GM18519 (cell line): Measurements from ENCODE around the gene AUNIP.

ENCODE experiments used
- ATAC-seq: cut with Tn5 transposase; IDR thresholded peaks from one replicate; pipeline ENCODE4 v1.9.1; 2021; ENCODE audit warnings: mild to moderate bottlenecking, moderate library complexity; ENCODE audit not compliant: unreplicated experiment, low FRiP score

AUNIP gene

GRCh38 chr1:25890239-25891034 lies 31.2 kb upstream of the AUNIP start:
- no peak for ATAC-seq

GRCh38 chr1:25889470-25889869 lies 30.2 kb upstream of the AUNIP start:
- ATAC-seq: no peak

GRCh38 chr1:25888426-25888987 lies 29.2 kb upstream of the AUNIP start:
- ATAC-seq: no peak

- no peak for ATAC-seq
Observed at GRCh38 chr1:25885602-25886001, 26.3 kb upstream of the AUNIP start.

- no peak for ATAC-seq
Observed at GRCh38 chr1:25881266-25881665, 22.0 kb upstream of the AUNIP start.

GRCh38 chr1:25880518-25880917 lies 21.3 kb upstream of the AUNIP start:
- ATAC-seq: no peak

GRCh38 chr1:25879675-25880074 lies 20.4 kb upstream of the AUNIP start:
- no peak for ATAC-seq

GRCh38 chr1:25878690-25879089 lies 19.4 kb upstream of the AUNIP start:
- no peak for ATAC-seq

GRCh38 chr1:25877155-25877554 lies 17.9 kb upstream of the AUNIP start:
- no peak for ATAC-seq

- ATAC-seq: no peak
Observed at GRCh38 chr1:25876693-25877077, 17.4 kb upstream of the AUNIP start.

- ATAC-seq: no peak
Observed at GRCh38 chr1:25875856-25876692, 16.8 kb upstream of the AUNIP start.

- ATAC-seq: no peak
Observed at GRCh38 chr1:25875154-25875855, 16.0 kb upstream of the AUNIP start, which contains the start of gene PAQR7. Gene PAQR7 (minus strand): TSS chr1:25875708. CDS start chr1:25863839, 11,869 bp downstream.

- ATAC-seq: no peak
Observed at GRCh38 chr1:25874635-25875153, 15.4 kb upstream of the AUNIP start.

GRCh38 chr1:25874209-25874608 lies 15.0 kb upstream of the AUNIP start:
- ATAC-seq: no peak

GRCh38 chr1:25873120-25873519 lies 13.9 kb upstream of the AUNIP start:
- no peak for ATAC-seq

- no peak for ATAC-seq
Observed at GRCh38 chr1:25872713-25873112, 13.5 kb upstream of the AUNIP start.

- no peak for ATAC-seq
Observed at GRCh38 chr1:25871704-25872494, 12.6 kb upstream of the AUNIP start.

GRCh38 chr1:25871086-25871703 lies 11.9 kb upstream of the AUNIP start:
- no peak for ATAC-seq

- no peak for ATAC-seq
Observed at GRCh38 chr1:25870614-25871013, 11.4 kb upstream of the AUNIP start.
